GM21367 (cell line): Measurements from ENCODE around the gene MIOS.

Experiments
- ATAC-seq: cut with Tn5 transposase; IDR thresholded peaks from one replicate; pipeline ENCODE4 v1.9.1; 2021; ENCODE audit not compliant: unreplicated experiment

The MIOS gene

GRCh38 chr7:7566651-7567611 lies at the start of gene MIOS:
MIOS (plus strand) TSS chr7:7566884; CDS start chr7:7572476, 5,592 bp downstream.
- peak; percentile 65 for ATAC-seq

GRCh38 chr7:7517754-7518153 lies 48.9 kb upstream of the MIOS start:
- ATAC-seq, result no peak

GRCh38 chr7:7519056-7519455 lies 47.6 kb upstream of the MIOS start:
- ATAC-seq, result no peak

- ATAC-seq, result no peak
Observed at GRCh38 chr7:7519528-7519927, 47.2 kb upstream of the MIOS start.

GRCh38 chr7:7521259-7521658 lies 45.4 kb upstream of the MIOS start:
- no peak for ATAC-seq

GRCh38 chr7:7522421-7522820 lies 44.3 kb upstream of the MIOS start:
- no peak for ATAC-seq

GRCh38 chr7:7524121-7524520 lies 42.6 kb upstream of the MIOS start:
- no peak for ATAC-seq

- no peak for ATAC-seq
Observed at GRCh38 chr7:7526006-7526405, 40.7 kb upstream of the MIOS start.

GRCh38 chr7:7527047-7527446 lies 39.6 kb upstream of the MIOS start:
- ATAC-seq, result no peak

GRCh38 chr7:7529328-7529727 lies 37.4 kb upstream of the MIOS start:
- ATAC-seq, result no peak

- no peak for ATAC-seq
Observed at GRCh38 chr7:7533831-7534430, 32.8 kb upstream of the MIOS start.

GRCh38 chr7:7535691-7536090 lies 31.0 kb upstream of the MIOS start, which contains the start of gene COL28A1:
COL28A1 (minus strand) TSS chr7:7535873; CDS start chr7:7532875, 2,998 bp downstream.
- no peak for ATAC-seq

- ATAC-seq, result no peak
Observed at GRCh38 chr7:7536396-7537019, 30.2 kb upstream of the MIOS start.

GRCh38 chr7:7537711-7538110 lies 29.0 kb upstream of the MIOS start:
- ATAC-seq, result no peak

GRCh38 chr7:7539152-7539551 lies 27.5 kb upstream of the MIOS start:
- ATAC-seq, result no peak

GRCh38 chr7:7539711-7540110 lies 27.0 kb upstream of the MIOS start:
- no peak for ATAC-seq

- no peak for ATAC-seq
Observed at GRCh38 chr7:7542251-7542835, 24.3 kb upstream of the MIOS start.

- ATAC-seq, result no peak
Observed at GRCh38 chr7:7548407-7548806, 18.3 kb upstream of the MIOS start.

GRCh38 chr7:7550663-7551062 lies 16.0 kb upstream of the MIOS start:
- ATAC-seq, result no peak

GRCh38 chr7:7552199-7552598 lies 14.5 kb upstream of the MIOS start:
- no peak for ATAC-seq

GRCh38 chr7:7553386-7553785 lies 13.3 kb upstream of the MIOS start:
- no peak for ATAC-seq
